ENCODE data around the gene STIM1. TPM values are rescaled to one million over a fixed set of nuclear protein-coding genes. Genes with fewer than 3 reads are reported as not detected.

Gene STIM1
- total and polyA plus RNA-seq, 12 donors, result 11.9 to 55.7 (median 37.4) TPM

DNA sequence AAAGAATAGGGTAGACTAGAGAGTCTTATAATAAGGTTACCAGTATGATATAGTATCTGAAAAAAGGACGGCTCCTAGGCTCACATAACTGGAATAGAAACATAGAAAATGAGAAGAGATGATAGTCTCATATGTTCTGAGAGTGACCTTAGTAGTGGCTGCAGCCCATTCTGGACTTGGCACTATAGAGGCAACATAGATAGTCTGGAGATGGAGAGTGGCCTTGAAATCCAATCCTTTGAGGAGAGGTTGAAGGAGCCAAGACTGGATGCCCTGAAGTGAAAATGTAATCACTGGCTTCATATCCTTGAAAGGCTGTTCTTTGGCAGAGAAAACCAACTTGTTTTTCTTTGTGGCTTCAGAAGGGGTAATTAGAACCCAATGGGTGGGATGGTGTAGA lies 81.1 kb downstream of the STIM1 start:
- ATAC-seq, result no peak
- WGBS, 2 donors, result 91 to 100% methylated on average over 1 of the region's 1 CpG
- Histone ChIP-seq H3K27ac (no peak overlapping the region), H3K9me3 (no peaks in the 10 kb centered on the region), H3K36me3 (no peaks in the 10 kb centered on the region), H3K4me1 (peaks cover 7 to 52% (median 32%) of the 10 kb centered on the region in 9 donors), H3K27me3 (no peaks in the 10 kb centered on the region), H3K4me3 (no peak overlapping the region)
- no peak for DNase-seq
- intact Hi-C loops (cut with DNase I), result no loop called here
- TF ChIP-seq, protein P1, sequence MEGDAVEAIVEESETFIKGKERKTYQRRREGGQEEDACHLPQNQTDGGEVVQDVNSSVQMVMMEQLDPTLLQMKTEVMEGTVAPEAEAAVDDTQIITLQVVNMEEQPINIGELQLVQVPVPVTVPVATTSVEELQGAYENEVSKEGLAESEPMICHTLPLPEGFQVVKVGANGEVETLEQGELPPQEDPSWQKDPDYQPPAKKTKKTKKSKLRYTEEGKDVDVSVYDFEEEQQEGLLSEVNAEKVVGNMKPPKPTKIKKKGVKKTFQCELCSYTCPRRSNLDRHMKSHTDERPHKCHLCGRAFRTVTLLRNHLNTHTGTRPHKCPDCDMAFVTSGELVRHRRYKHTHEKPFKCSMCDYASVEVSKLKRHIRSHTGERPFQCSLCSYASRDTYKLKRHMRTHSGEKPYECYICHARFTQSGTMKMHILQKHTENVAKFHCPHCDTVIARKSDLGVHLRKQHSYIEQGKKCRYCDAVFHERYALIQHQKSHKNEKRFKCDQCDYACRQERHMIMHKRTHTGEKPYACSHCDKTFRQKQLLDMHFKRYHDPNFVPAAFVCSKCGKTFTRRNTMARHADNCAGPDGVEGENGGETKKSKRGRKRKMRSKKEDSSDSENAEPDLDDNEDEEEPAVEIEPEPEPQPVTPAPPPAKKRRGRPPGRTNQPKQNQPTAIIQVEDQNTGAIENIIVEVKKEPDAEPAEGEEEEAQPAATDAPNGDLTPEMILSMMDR (IDR thresholded peaks at IDR 0.05), result no peak

DNA sequence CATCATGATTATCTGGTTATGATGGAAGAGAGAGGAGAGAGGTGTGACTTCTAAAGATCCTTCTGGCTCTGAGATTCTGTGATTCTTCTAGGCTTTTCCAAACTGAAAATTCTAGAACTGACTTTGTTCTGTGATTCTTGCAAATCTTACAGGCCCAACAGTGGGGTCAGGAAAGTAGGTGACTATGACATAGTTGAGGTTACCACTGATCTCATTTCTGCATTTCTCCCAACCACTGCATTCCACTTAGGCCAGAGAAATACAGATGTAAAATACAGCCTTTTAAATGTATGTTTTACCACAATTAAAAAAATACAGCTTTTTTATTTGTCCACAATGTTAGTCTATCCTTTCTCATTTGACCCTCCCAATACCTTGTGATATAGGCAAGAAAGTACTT lies 83.7 kb downstream of the STIM1 start:
- Histone ChIP-seq H3K27ac (no peak overlapping the region), H3K4me1 (peaks cover 7 to 69% (median 53%) of the 10 kb centered on the region in 9 donors)

DNA sequence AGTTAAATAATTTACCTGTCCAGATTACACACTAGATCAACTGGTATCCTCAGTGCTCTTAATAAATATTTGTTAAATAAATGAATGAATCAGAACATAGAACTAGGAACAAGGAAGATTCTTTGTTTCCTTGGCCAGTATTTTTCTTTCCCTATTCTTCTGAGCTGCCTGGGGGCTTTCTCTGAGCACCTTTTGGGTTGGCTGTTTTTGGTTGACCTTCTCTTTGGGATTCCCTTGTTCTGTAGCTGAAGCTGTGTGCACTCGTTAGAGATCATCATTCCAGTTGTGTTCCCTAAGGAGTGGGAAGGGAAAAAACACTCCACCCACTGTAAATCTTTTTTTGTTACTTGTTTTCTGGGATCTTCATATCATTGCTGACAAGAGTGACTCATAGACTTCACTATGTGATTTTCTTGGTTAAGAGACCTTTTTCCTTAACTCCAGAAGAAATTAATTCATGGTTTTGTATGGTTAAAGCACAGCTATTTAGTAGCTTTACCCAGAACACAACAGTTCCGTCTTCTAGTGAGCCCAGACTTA lies 84.3 kb downstream of the STIM1 start:
- H3K9me3 ChIP-seq, result no peaks in the 10 kb centered on the region
- no peaks in the 10 kb centered on the region for H3K36me3 ChIP-seq
- H3K4me1 ChIP-seq, result peaks cover 9 to 69% (median 54%) of the 10 kb centered on the region in 9 donors
- peak overlapping the region in 6 of 10 donors; percentile 8 to 51 (median 28) for H3K27ac ChIP-seq
- 56 to 63% methylated on average over 2 of the region's 2 CpGs for WGBS, 2 donors
- intact Hi-C loops (cut with DNase I), result loop anchor here in 5 of 10 donors (1.0 to 10.0 kb wide), 5 partner anchors 38 to 125 kb away; partner anchors contain the start of gene STIM1 (in 2 of the 5)
- no peak overlapping the region for H3K4me3 ChIP-seq
- TF ChIP-seq, protein P1 (IDR thresholded peaks at IDR 0.05), result no peak
- DNase-seq (no peak), ATAC-seq (peak in 7 of 8 donors; percentile 19 to 64 (median 42))
- no peaks in the 10 kb centered on the region for H3K27me3 ChIP-seq

More for the DNA sequence above, 83.7 kb downstream of the STIM1 start:
- DNase-seq, result no peak
- H3K36me3 ChIP-seq, result no peaks in the 10 kb centered on the region
- no peaks in the 10 kb centered on the region for H3K27me3 ChIP-seq
- no peaks in the 10 kb centered on the region for H3K9me3 ChIP-seq
- H3K4me3 ChIP-seq, result no peak overlapping the region
- ATAC-seq, result no peak
- intact Hi-C loops (cut with DNase I), result loop anchor here in 1 of 10 donors (1.0 kb wide), 1 partner anchor 38 kb away; no protein-coding TSS in a partner anchor
- TF ChIP-seq, protein P1 (IDR thresholded peaks at IDR 0.05), result no peak

DNA sequence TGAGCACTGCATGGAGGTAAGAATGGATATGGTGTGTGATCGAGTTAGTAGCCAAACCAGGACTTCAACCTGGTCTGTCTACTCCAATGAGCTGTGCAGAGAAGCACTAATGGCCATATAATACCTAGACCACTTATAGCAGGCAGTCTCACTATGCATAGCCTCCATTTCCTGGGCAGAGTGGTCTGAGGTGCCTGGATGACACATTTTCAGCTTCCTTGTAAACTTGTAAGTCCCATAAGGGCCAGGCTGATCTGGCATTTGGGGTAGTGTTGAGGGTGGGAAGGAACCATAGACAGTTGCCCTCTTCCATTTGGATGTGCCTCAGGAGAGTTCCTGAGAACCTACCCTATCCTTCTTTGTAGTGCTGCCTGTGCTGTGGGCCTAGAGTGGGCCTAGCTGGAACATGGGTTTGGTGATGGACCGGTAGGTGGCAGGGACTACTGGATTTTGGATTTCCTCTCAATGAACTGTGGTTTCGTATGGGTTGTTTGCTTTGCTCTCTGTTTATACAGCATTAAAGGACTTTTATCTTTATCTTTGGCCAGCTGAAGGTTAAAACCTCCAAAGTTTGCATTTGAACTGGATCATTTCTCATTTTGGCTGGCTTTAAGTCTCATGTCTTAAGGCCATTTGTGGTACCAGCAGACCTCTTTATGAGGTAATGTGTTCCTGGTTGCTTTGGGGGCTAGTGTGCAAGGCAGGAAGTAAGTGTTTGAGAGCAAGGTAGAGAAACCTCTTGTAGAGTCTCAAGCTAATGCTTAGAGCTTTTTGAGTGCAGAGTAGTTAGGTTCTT lies 86.9 kb downstream of the STIM1 start:
- WGBS, 2 donors, result 83% methylated on average over 3 of the region's 3 CpGs
- DNase-seq (no peak), ATAC-seq (no peak)
- Histone ChIP-seq H3K27ac (peak overlapping the region in 1 of 10 donors; percentile 67), H3K36me3 (no peaks in the 10 kb centered on the region), H3K27me3 (no peaks in the 10 kb centered on the region), H3K9me3 (no peaks in the 10 kb centered on the region), H3K4me3 (no peak overlapping the region), H3K4me1 (peaks cover 6 to 84% (median 70%) of the 10 kb centered on the region in 9 donors)
- TF ChIP-seq, protein P1 (IDR thresholded peaks at IDR 0.05), result no peak
- intact Hi-C loops (cut with DNase I), result loop anchor here in 4 of 10 donors (10.0 kb wide), 4 partner anchors 78 to 122 kb away; partner anchors contain the start of gene STIM1 (in 2 of the 4)

Data from heart right ventricle (tissue), 16 donors.